HepG2 (cell line): ENCODE measurements around the gene ACTL7B. TPM values are rescaled to one million over a fixed set of nuclear protein-coding genes. Genes with fewer than 3 reads are reported as not detected.

ENCODE experiments used
- ARID3A ChIP-seq: IDR thresholded peaks from 2 replicates; pipeline ENCODE4 v1.6.1; 2012; ENCODE audit warnings: low read depth, low read length, improper control_type of control experiment
- CREM ChIP-seq, 2 experiments: sonication (generic) in 1 of 2; formaldehyde crosslinking in 1 of 2; IDR thresholded peaks; 2 replicates each; pipeline versions ENCODE4 v1.4.0 to v1.6.1; 2016 to 2020; ENCODE audit warnings: antibody characterized with exemption in 1 of 2, mild to moderate bottlenecking in 1 of 2, missing genetic modification reagents in 1 of 2
- ESRRA ChIP-seq: sonication (generic); formaldehyde crosslinking; IDR thresholded peaks from 2 replicates; pipeline ENCODE4 v1.5.1; 2020; ENCODE audit warnings: mild to moderate bottlenecking, low read depth, missing genetic modification reagents
- HNRNPLL ChIP-seq: fragments of 200-400 bp; formaldehyde crosslinking; IDR thresholded peaks from 2 replicates; pipeline ENCODE4 v1.6.1; 2017; ENCODE audit warnings: mild to moderate bottlenecking, low read depth, low read length; ENCODE audit not compliant: poor library complexity, severe bottlenecking
- ISL2 ChIP-seq: sonication (generic); formaldehyde crosslinking; IDR thresholded peaks from 2 replicates; pipeline ENCODE4 v1.5.0; 2020; ENCODE audit warnings: missing genetic modification reagents
- KAT8 ChIP-seq: IDR thresholded peaks from 2 replicates; pipeline ENCODE4 v1.6.1; 2016; ENCODE audit warnings: missing genetic modification reagents, missing compliant biosample characterization
- KDM5B ChIP-seq: sonication (generic); formaldehyde crosslinking; IDR thresholded peaks from 2 replicates; pipeline ENCODE4 v1.4.0; 2020; ENCODE audit warnings: missing genetic modification reagents, mild to moderate bottlenecking, borderline replicate concordance
- MNT ChIP-seq: fragments of 450-650 bp; IDR thresholded peaks from 2 replicates; pipeline ENCODE4 v1.6.1; 2016
- SIX1 ChIP-seq: sonication (generic); formaldehyde crosslinking; IDR thresholded peaks from 2 replicates; pipeline ENCODE4 v1.4.0; 2020; ENCODE audit warnings: missing genetic modification reagents, borderline replicate concordance
- SMARCE1 ChIP-seq: fragments of 450-650 bp; IDR thresholded peaks from 2 replicates; pipeline ENCODE4 v1.6.1; 2017; ENCODE audit warnings: borderline replicate concordance
- SMYD3 ChIP-seq: sonication (generic); formaldehyde crosslinking; IDR thresholded peaks from 2 replicates; pipeline ENCODE4 v1.8.1; 2023; ENCODE audit warnings: mild to moderate bottlenecking, missing genetic modification reagents
- SOX5 ChIP-seq: IDR thresholded peaks from 2 replicates; pipeline ENCODE4 v1.6.1; 2016; ENCODE audit warnings: borderline replicate concordance
- USF2 ChIP-seq, 2 experiments: sonication (generic) in 1 of 2; formaldehyde crosslinking in 1 of 2; IDR thresholded peaks; 2 replicates each; pipeline versions ENCODE4 v1.5.1 to v1.6.1; 2011 to 2020; ENCODE audit warnings: borderline replicate concordance in 1 of 2, low read depth in 1 of 2, low read length in 1 of 2, mild to moderate bottlenecking in 1 of 2, missing genetic modification reagents in 1 of 2, moderate library complexity in 1 of 2
- ZBTB1 ChIP-seq: sonication (generic); formaldehyde crosslinking; IDR thresholded peaks from 2 replicates; pipeline ENCODE4 v1.4.0; 2020; ENCODE audit warnings: missing genetic modification reagents, borderline replicate concordance
- ZBTB44 ChIP-seq: sonication (generic); formaldehyde crosslinking; IDR thresholded peaks from 2 replicates; pipeline ENCODE4 v1.4.0; 2020; ENCODE audit warnings: missing genetic modification reagents
- ZNF24 ChIP-seq: fragments of 450-650 bp; IDR thresholded peaks from 2 replicates; pipeline ENCODE4 v1.6.1; 2017; ENCODE audit warnings: antibody characterized with exemption, mild to moderate bottlenecking
- ZNF503 ChIP-seq: sonication (generic); formaldehyde crosslinking; IDR thresholded peaks from 2 replicates; pipeline ENCODE4 v1.4.0; 2020; ENCODE audit warnings: missing genetic modification reagents
- ZNF737 ChIP-seq: sonication (generic); formaldehyde crosslinking; IDR thresholded peaks from 2 replicates; pipeline ENCODE4 v1.5.0; 2020; ENCODE audit warnings: missing genetic modification reagents, mild to moderate bottlenecking, borderline replicate concordance
- ZNF747 ChIP-seq: sonication (generic); formaldehyde crosslinking; IDR thresholded peaks from 2 replicates; pipeline ENCODE4 v1.8.1; 2023; ENCODE audit warnings: missing genetic modification reagents, mild to moderate bottlenecking, borderline replicate concordance
- ZSCAN30 ChIP-seq: sonication (generic); formaldehyde crosslinking; IDR thresholded peaks from 2 replicates; pipeline ENCODE4 v1.5.0; 2020; ENCODE audit warnings: mild to moderate bottlenecking, missing genetic modification reagents
- polyA plus RNA-seq, 8 experiments: library from polyadenylated mRNA; depleted of rRNA in 3 of 8; stranded (reverse) in 7 of 8; unstranded in 1 of 8; fragments of >200 nt; fragmentation: Illumina TruSeq in 4 of 8; extraction: Trizol in 4 of 8; gene quantifications; 2 replicates each; pipeline versions ENCODE4 v1.2.1 to v1.2.3, GENCODE V29; 2011 to 2016; ENCODE audit warnings: low read depth in 4 of 8, missing spikeins in 1 of 8, mixed read lengths in 1 of 8; ENCODE audit not compliant: insufficient read depth in 1 of 8
- total RNA-seq, 5 experiments: library from RNA; depleted of rRNA; stranded (reverse); fragments of >200 nt; fragmentation: Illumina TruSeq; extraction: Trizol; gene quantifications; 2 replicates each; pipeline ENCODE4 v1.2.3, GENCODE V29; 2016; ENCODE audit warnings: low read depth in 1 of 5

Gene ACTL7B
- total and polyA plus RNA-seq, 2 of the 13 experiments (the other 11 are each of a cell fraction or from before 2014, with no cell fraction given) = 0.07 to 0.11 TPM

GRCh38 chr9:108885643-108886348, 30.0 kb upstream of the ACTL7B start (continued):
- TF ChIP-seq MNT (peak; percentile 51), ZNF747 (peak; percentile 87; the same call in 1 of the 2 replicates), ZSCAN30 (CRISPR knock-in tag) (0 out of 2 replicates have a peak, but pooled peaks have one; percentile 73), SMARCE1 (no peak), ZBTB44 (CRISPR knock-in tag) (no peak), SOX5 (CRISPR knock-in tag) (peak; percentile 96), ESRRA (CRISPR knock-in tag) (peak; percentile 59; the same call in 1 of the 2 replicates), SMYD3 (peak; percentile 79; the same call in 1 of the 2 replicates), KAT8 (peak; percentile 89), ZNF503 (CRISPR knock-in tag) (peak; percentile 96), ISL2 (CRISPR knock-in tag) (peak; percentile 99), ZBTB1 (CRISPR knock-in tag) (no peak), ARID3A (0 out of 2 replicates have a peak, but pooled peaks have one; percentile 12), SIX1 (peak; percentile 69), ZNF737 (CRISPR knock-in tag) (no peak), USF2 (IDR thresholded peaks at IDR 0.05; ENCODE audit: low read depth, low read length) (no peak), USF2 (CRISPR knock-in tag; IDR thresholded peaks at IDR 0.05; ENCODE audit: borderline replicate concordance) (no peak), ZNF24 (no peak), KDM5B (CRISPR knock-in tag) (no peak), CREM (IDR thresholded peaks at IDR 0.05) (peak; percentile 97), CREM (CRISPR knock-in tag; IDR thresholded peaks at IDR 0.05) (no peak), HNRNPLL (no peak)
